ENCODE data around the gene MYCBP.
"Not testable (repeated sequence)": the region's sequence is repeated elsewhere in the genome, so short reads cannot be mapped to it uniquely, and the experiment has no call there.

MYCBP gene

GRCh38 chr1:38865112-38865715, 7.9 kb downstream of the MYCBP start:
- DNase-seq = no peak

- DNase-seq = no peak
Observed at GRCh38 chr1:38860454-38860795, 12.7 kb downstream of the MYCBP start.

- DNase-seq = peak; percentile 99
Observed at GRCh38 chr1:38859561-38860453, 13.3 kb downstream of the MYCBP start, which contains the start of gene RRAGC. TSS of gene RRAGC (minus strand) at chr1:38859772. CDS start at chr1:38859646, 126 bp downstream.

GRCh38 chr1:38858833-38859560, 14.2 kb downstream of the MYCBP start:
- peak; percentile 31 for DNase-seq

- no peak for DNase-seq
Observed at GRCh38 chr1:38852780-38853179, 20.4 kb downstream of the MYCBP start.

- DNase-seq = no peak
Observed at GRCh38 chr1:38848071-38848470, 25.1 kb downstream of the MYCBP start.

- no peak for DNase-seq
Observed at GRCh38 chr1:38846210-38846609, 26.9 kb downstream of the MYCBP start.

GRCh38 chr1:38845088-38845487, 28.1 kb downstream of the MYCBP start:
- not testable (repeated sequence) for DNase-seq

GRCh38 chr1:38840281-38840680, 32.9 kb downstream of the MYCBP start:
- no peak for DNase-seq

GRCh38 chr1:38839363-38839762, 33.8 kb downstream of the MYCBP start:
- no peak for DNase-seq

- not testable (repeated sequence) for DNase-seq
Observed at GRCh38 chr1:38836316-38836715, 36.8 kb downstream of the MYCBP start.

GRCh38 chr1:38834937-38835827, 38.0 kb downstream of the MYCBP start:
- peak; percentile 76 for DNase-seq

- DNase-seq = no peak
Observed at GRCh38 chr1:38834221-38834782, 38.8 kb downstream of the MYCBP start.

- DNase-seq = no peak
Observed at GRCh38 chr1:38833146-38833545, 40.0 kb downstream of the MYCBP start.

- DNase-seq = no peak
Observed at GRCh38 chr1:38832370-38832734, 40.8 kb downstream of the MYCBP start.

GRCh38 chr1:38831731-38832369, 41.3 kb downstream of the MYCBP start:
- DNase-seq = peak; percentile 6

GRCh38 chr1:38829368-38829767, 43.8 kb downstream of the MYCBP start:
- no peak for DNase-seq

- no peak for DNase-seq
Observed at GRCh38 chr1:38827318-38827717, 45.8 kb downstream of the MYCBP start.

GRCh38 chr1:38826886-38827285, 46.3 kb downstream of the MYCBP start:
- no peak for DNase-seq

- DNase-seq = no peak
Observed at GRCh38 chr1:38826262-38826661, 46.9 kb downstream of the MYCBP start.

- no peak for DNase-seq
Observed at GRCh38 chr1:38820860-38821259, 52.3 kb downstream of the MYCBP start.

- DNase-seq = no peak
Observed at GRCh38 chr1:38819516-38819915, 53.6 kb downstream of the MYCBP start.

Measured in fibroblast of skin of abdomen (primary cell).